Measurements from ENCODE around the gene EXOC6B. TPM values are rescaled to one million over a fixed set of nuclear protein-coding genes. Genes with fewer than 3 reads are reported as not detected.
A peak's percentile ranks its signal among the peaks of the same experiment; 100 is the strongest.

Gene EXOC6B
- total and polyA plus RNA-seq, 5 donors, result 17.5 to 127 (median 117) TPM

- no peak for DNase-seq
- intact Hi-C loops (cut with DNase I), result no loop called here
- Histone ChIP-seq H3K27ac (ENCODE audit: low read length) (no peak overlapping the region), H3K4me3 (ENCODE audit: low read length) (no peak overlapping the region), H3K4me1 (ENCODE audit: control insufficient read depth, insufficient read depth, low read length) (peaks cover 2% of the 10 kb centered on the region), H3K27me3 (ENCODE audit: control insufficient read depth, insufficient read depth) (no peaks in the 10 kb centered on the region), H3K9me3 (ENCODE audit: control insufficient read depth, low read length) (no peaks in the 10 kb centered on the region)
- peak; percentile 61 to 68 for ATAC-seq
- WGBS, result 31% methylated on average over 2 of the region's 2 CpGs
Observed at GRCh38 chr2:72813841-72814240, 12.0 kb downstream of the EXOC6B start.

- H3K4me3 ChIP-seq (ENCODE audit: low read length), result no peak overlapping the region
- H3K9me3 ChIP-seq (ENCODE audit: control insufficient read depth, low read length), result no peaks in the 10 kb centered on the region
- intact Hi-C loops (cut with DNase I), result no loop called here
- no peak for DNase-seq
- H3K4me1 ChIP-seq (ENCODE audit: control insufficient read depth, insufficient read depth, low read length), result peaks cover 2% of the 10 kb centered on the region
- 99% methylated on average over 4 of the region's 4 CpGs for WGBS
- ATAC-seq, result no peak
- no peaks in the 10 kb centered on the region for H3K27me3 ChIP-seq (ENCODE audit: control insufficient read depth, insufficient read depth)
- no peak overlapping the region for H3K27ac ChIP-seq (ENCODE audit: low read length)
Observed at GRCh38 chr2:72810165-72810564, 15.7 kb downstream of the EXOC6B start.

- Histone ChIP-seq H3K27me3 (ENCODE audit: control insufficient read depth, insufficient read depth) (no peaks in the 10 kb centered on the region), H3K27ac (ENCODE audit: low read length) (no peak overlapping the region), H3K9me3 (ENCODE audit: control insufficient read depth, low read length) (no peaks in the 10 kb centered on the region), H3K4me3 (ENCODE audit: low read length) (no peak overlapping the region), H3K4me1 (ENCODE audit: control insufficient read depth, insufficient read depth, low read length) (peaks cover 2% of the 10 kb centered on the region)
- intact Hi-C loops (cut with DNase I), result no loop called here
- no peak for ATAC-seq
- WGBS, result 97% methylated on average over 1 of the region's 1 CpG
- DNase-seq, result no peak
Observed at GRCh38 chr2:72809095-72809494, 16.7 kb downstream of the EXOC6B start.

- Histone ChIP-seq H3K27ac (ENCODE audit: low read length) (no peak overlapping the region), H3K9me3 (ENCODE audit: control insufficient read depth, low read length) (no peaks in the 10 kb centered on the region), H3K27me3 (ENCODE audit: control insufficient read depth, insufficient read depth) (no peaks in the 10 kb centered on the region), H3K4me1 (ENCODE audit: control insufficient read depth, insufficient read depth, low read length) (peaks cover 2% of the 10 kb centered on the region), H3K4me3 (ENCODE audit: low read length) (no peak overlapping the region)
- ATAC-seq, result no peak
- whole genome bisulfite sequencing, result 98% methylated on average over 3 of the region's 3 CpGs
- DNase-seq, result no peak
- intact Hi-C loops (cut with DNase I), result no loop called here
Observed at GRCh38 chr2:72806280-72806945, 19.4 kb downstream of the EXOC6B start.

GRCh38 chr2:72803626-72804320 is 22.1 kb downstream of the EXOC6B start:
- H3K27me3 ChIP-seq (ENCODE audit: control insufficient read depth, insufficient read depth), result no peaks in the 10 kb centered on the region
- no peaks in the 10 kb centered on the region for H3K4me1 ChIP-seq (ENCODE audit: control insufficient read depth, insufficient read depth, low read length)
- H3K4me3 ChIP-seq (ENCODE audit: low read length), result no peak overlapping the region
- intact Hi-C loops (cut with DNase I), result no loop called here
- DNase-seq (no peak), ATAC-seq (no peak)
- no peak overlapping the region for H3K27ac ChIP-seq (ENCODE audit: low read length)
- no peaks in the 10 kb centered on the region for H3K9me3 ChIP-seq (ENCODE audit: control insufficient read depth, low read length)

GRCh38 chr2:72803151-72803550 is 22.7 kb downstream of the EXOC6B start:
- no peak overlapping the region for H3K4me3 ChIP-seq (ENCODE audit: low read length)
- 80% methylated on average over 1 of the region's 1 CpG for WGBS
- no peak overlapping the region for H3K27ac ChIP-seq (ENCODE audit: low read length)
- H3K27me3 ChIP-seq (ENCODE audit: control insufficient read depth, insufficient read depth), result no peaks in the 10 kb centered on the region
- intact Hi-C loops (cut with DNase I), result no loop called here
- ATAC-seq (no peak), DNase-seq (no peak)
- H3K9me3 ChIP-seq (ENCODE audit: control insufficient read depth, low read length), result no peaks in the 10 kb centered on the region
- no peaks in the 10 kb centered on the region for H3K4me1 ChIP-seq (ENCODE audit: control insufficient read depth, insufficient read depth, low read length)

- Histone ChIP-seq H3K4me1 (ENCODE audit: control insufficient read depth, insufficient read depth, low read length) (no peaks in the 10 kb centered on the region), H3K27me3 (ENCODE audit: control insufficient read depth, insufficient read depth) (no peaks in the 10 kb centered on the region), H3K9me3 (ENCODE audit: control insufficient read depth, low read length) (no peaks in the 10 kb centered on the region), H3K4me3 (ENCODE audit: low read length) (no peak overlapping the region), H3K27ac (ENCODE audit: low read length) (no peak overlapping the region)
- ATAC-seq (no peak), DNase-seq (no peak)
- intact Hi-C loops (cut with DNase I), result no loop called here
- 96% methylated on average over 2 of the region's 2 CpGs for WGBS
Observed at GRCh38 chr2:72800492-72800891, 25.3 kb downstream of the EXOC6B start.

- WGBS, result 98% methylated on average over 4 of the region's 4 CpGs
- Histone ChIP-seq H3K4me3 (ENCODE audit: low read length) (no peak overlapping the region), H3K27me3 (ENCODE audit: control insufficient read depth, insufficient read depth) (no peaks in the 10 kb centered on the region), H3K9me3 (ENCODE audit: control insufficient read depth, low read length) (no peaks in the 10 kb centered on the region), H3K27ac (ENCODE audit: low read length) (no peak overlapping the region), H3K4me1 (ENCODE audit: control insufficient read depth, insufficient read depth, low read length) (no peaks in the 10 kb centered on the region)
- ATAC-seq, result no peak
- DNase-seq, result no peak
- intact Hi-C loops (cut with DNase I), result no loop called here
Observed at GRCh38 chr2:72797740-72798139, 28.1 kb downstream of the EXOC6B start.

GRCh38 chr2:72796766-72797165 is 29.1 kb downstream of the EXOC6B start:
- Histone ChIP-seq H3K27ac (ENCODE audit: low read length) (no peak overlapping the region), H3K4me3 (ENCODE audit: low read length) (no peak overlapping the region), H3K27me3 (ENCODE audit: control insufficient read depth, insufficient read depth) (no peaks in the 10 kb centered on the region), H3K4me1 (ENCODE audit: control insufficient read depth, insufficient read depth, low read length) (no peaks in the 10 kb centered on the region), H3K9me3 (ENCODE audit: control insufficient read depth, low read length) (no peaks in the 10 kb centered on the region)
- intact Hi-C loops (cut with DNase I), result no loop called here
- ATAC-seq, result no peak
- DNase-seq, result no peak

GRCh38 chr2:72794572-72794971 is 31.3 kb downstream of the EXOC6B start:
- DNase-seq, result no peak
- Histone ChIP-seq H3K4me1 (ENCODE audit: control insufficient read depth, insufficient read depth, low read length) (no peaks in the 10 kb centered on the region), H3K4me3 (ENCODE audit: low read length) (no peak overlapping the region), H3K27ac (ENCODE audit: low read length) (no peak overlapping the region), H3K27me3 (ENCODE audit: control insufficient read depth, insufficient read depth) (no peaks in the 10 kb centered on the region), H3K9me3 (ENCODE audit: control insufficient read depth, low read length) (no peaks in the 10 kb centered on the region)
- 45% methylated on average over 1 of the region's 1 CpG for WGBS
- intact Hi-C loops (cut with DNase I), result no loop called here
- ATAC-seq, result no peak

GRCh38 chr2:72793798-72794440 is 31.9 kb downstream of the EXOC6B start:
- Histone ChIP-seq H3K9me3 (ENCODE audit: control insufficient read depth, low read length) (no peaks in the 10 kb centered on the region), H3K4me3 (ENCODE audit: low read length) (peak overlapping the region; percentile 13), H3K4me1 (ENCODE audit: control insufficient read depth, insufficient read depth, low read length) (no peaks in the 10 kb centered on the region), H3K27me3 (ENCODE audit: control insufficient read depth, insufficient read depth) (no peaks in the 10 kb centered on the region), H3K27ac (ENCODE audit: low read length) (no peak overlapping the region)
- 32% methylated on average over 3 of the region's 3 CpGs for WGBS
- ATAC-seq (peak; percentile 79 to 86), DNase-seq (no peak)
- intact Hi-C loops (cut with DNase I), result no loop called here
